AG04449 (cell line): Measurements from ENCODE around the gene ZNF598.

Experiments
- CTCF ChIA-PET: fragments of 350-600 bp; formaldehyde crosslinking; extraction: SDS; loops from one replicate; lab custom pipeline; 2021; ENCODE audit warnings: antibody characterized with exemption; lab: Yijun Ruan, JAX
- POLR2A ChIA-PET: fragments of 400-600, 350-600 bp; formaldehyde crosslinking; extraction: SDS; loops from one replicate; lab custom pipeline; 2020; ENCODE audit warnings: antibody characterized with exemption, inconsistent platforms; lab: Yijun Ruan, JAX
- DNase-seq: peaks from one replicate; pipeline ENCODE4 v3.0.0-alpha.2; 2010; ENCODE audit warnings: low read depth, low spot score
- H3K4me3 ChIP-seq: 2 replicates; pipeline ENCODE4 v1.5.1; 2011; ENCODE audit warnings: low read depth, mild to moderate bottlenecking, control low read depth, low read length
- CTCF ChIP-seq: IDR thresholded peaks from one replicate; pipeline ENCODE4 v1.5.1; 2011; ENCODE audit warnings: mild to moderate bottlenecking, moderate library complexity, low read length, control low read depth, inconsistent platforms; ENCODE audit not compliant: insufficient read depth; ENCODE audit errors: missing control alignments

Gene ZNF598

GRCh38 chr16:2009791-2010510, at the start of gene ZNF598:
Gene ZNF598, minus strand, starts transcription at chr16:2009821.
- TF ChIP-seq CTCF = no peak
- peak within 1 kb of the TSS; percentile 83 for H3K4me3 ChIP-seq
- DNase-seq = no peak
- ChIA-PET CTCF (interaction anchor here (10.6 kb wide), 1 partner anchor 130 kb away, joined by 176 read pairs; the partner anchor contains the start of gene PKD1), POLR2A (interaction anchor here (0.6 to 1.2 kb wide), 2 partner anchors 26 to 145 kb away, joined by 3 read pairs; partner anchors contain the start of gene TRAF7)

GRCh38 chr16:2058872-2059271, 49.3 kb upstream of the ZNF598 start:
- ChIA-PET CTCF (interaction anchor here (0.6 to 1.9 kb wide), 4 partner anchors 11 to 36 kb away, joined by 3 to 4 read pairs (median 4); partner anchors contain the start of genes NTHL1 and TSC2), POLR2A (no interaction called here)
- DNase-seq = no peak
- no peak overlapping the region for H3K4me3 ChIP-seq
- no peak for TF ChIP-seq CTCF

GRCh38 chr16:2058420-2058819, 48.8 kb upstream of the ZNF598 start:
- CTCF ChIA-PET = interaction anchor here (1.7 to 1.9 kb wide), 2 partner anchors 10 to 36 kb away, joined by 4 read pairs; partner anchors contain the start of genes NTHL1 and TSC2
- POLR2A ChIA-PET = no interaction called here
- H3K4me3 ChIP-seq = no peak overlapping the region
- DNase-seq = no peak
- TF ChIP-seq CTCF = no peak

GRCh38 chr16:2057438-2057837, 47.8 kb upstream of the ZNF598 start:
- H3K4me3 ChIP-seq = no peak overlapping the region
- DNase-seq = no peak
- CTCF ChIA-PET = interaction anchor here (1.1 to 3.1 kb wide), 6 partner anchors 10 to 83 kb away, joined by 3 to 50 read pairs (median 12); partner anchors contain the start of genes NHERF2, NTHL1 and TSC2
- no peak for TF ChIP-seq CTCF
- POLR2A ChIA-PET = interaction anchor here (0.7 kb wide), 1 partner anchor 90 kb away, joined by 3 read pairs; no protein-coding TSS in a partner anchor

GRCh38 chr16:2056681-2057407, 47.2 kb upstream of the ZNF598 start:
- ChIA-PET CTCF (interaction anchor here (0.8 to 3.1 kb wide), 8 partner anchors 10 to 84 kb away, joined by 3 to 50 read pairs (median 8); partner anchors contain the start of genes NHERF2, NPW, NTHL1 and TSC2), POLR2A (interaction anchor here (0.7 kb wide), 1 partner anchor 91 kb away, joined by 3 read pairs; no protein-coding TSS in a partner anchor)
- TF ChIP-seq CTCF = no peak
- DNase-seq = no peak
- no peak overlapping the region for H3K4me3 ChIP-seq
